IPS DF 6.9 (cell line): ENCODE results near the gene UNC93A.
"Not testable (repeated sequence)": the region's sequence is repeated elsewhere in the genome, so short reads cannot be mapped to it uniquely, and the experiment has no call there.

ENCODE experiments used
- DNase-seq: peaks from one replicate; pipeline ENCODE4 v3.0.0-alpha.2; 2013; ENCODE audit warnings: low read depth, low spot score
- H3K27ac ChIP-seq: one replicate; pipeline ENCODE4 v1.5.1; 2013; ENCODE audit warnings: low read length, control low read depth
- H3K27me3 ChIP-seq: 2 replicates; pipeline ENCODE4 v1.6.1; 2013; ENCODE audit warnings: mild to moderate bottlenecking, low read length; ENCODE audit not compliant: control insufficient read depth, insufficient read depth
- H3K36me3 ChIP-seq: 2 replicates; pipeline ENCODE4 v1.6.1; 2013; ENCODE audit warnings: low read length; ENCODE audit not compliant: control insufficient read depth, insufficient read depth
- H3K4me1 ChIP-seq: 2 replicates; pipeline ENCODE4 v1.6.1; 2013; ENCODE audit warnings: low read length; ENCODE audit not compliant: control insufficient read depth, insufficient read depth
- H3K4me3 ChIP-seq: 2 replicates; pipeline ENCODE4 v1.5.1; 2013; ENCODE audit warnings: mild to moderate bottlenecking, low read length
- H3K9me3 ChIP-seq: 2 replicates; pipeline ENCODE4 v1.6.1; 2013; ENCODE audit warnings: low read length, inconsistent platforms; ENCODE audit not compliant: control insufficient read depth, insufficient read depth
- WGBS: extraction: QIAGEN DNeasy Blood & Tissue Kit; methylation state at CpG from one replicate; pipeline ENCODE4 v1.1.7; 2013; ENCODE audit warnings: mixed read lengths, missing lambda C conversion rate; ENCODE audit not compliant: insufficient read length, insufficient coverage; 5-methylcytosine and 5-hydroxymethylcytosine counted together

Gene UNC93A

DNA sequence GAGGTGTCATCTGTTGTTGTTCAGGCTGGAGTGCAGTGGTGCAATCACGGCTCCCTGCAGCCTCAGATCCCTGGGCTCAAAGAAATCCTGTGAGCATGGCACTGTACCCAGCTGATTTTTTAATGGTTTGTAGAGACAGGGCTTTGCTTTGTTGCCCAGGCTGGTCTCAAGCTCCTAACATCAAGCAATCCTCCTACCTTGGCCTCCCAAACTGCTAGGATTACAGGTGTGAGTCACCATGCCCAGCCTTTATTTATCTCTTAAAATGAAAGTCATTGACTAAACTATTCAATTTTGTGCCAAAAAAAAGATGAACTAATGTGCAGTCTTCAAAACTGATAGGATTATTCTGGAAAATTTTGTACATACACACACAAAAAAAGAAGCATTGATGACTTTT, 38.8 kb upstream of the UNC93A start:
- H3K4me1 ChIP-seq: peaks cover 6% of the 10 kb centered on the region
- no peak for DNase-seq
- H3K36me3 ChIP-seq: no peaks in the 10 kb centered on the region
- WGBS: no CpG with 5 or more reads among the region's 1 CpG
- H3K27me3 ChIP-seq: no peaks in the 10 kb centered on the region
- no peak overlapping the region for H3K4me3 ChIP-seq
- H3K27ac ChIP-seq: no peak overlapping the region
- H3K9me3 ChIP-seq: peaks cover 3% of the 10 kb centered on the region

DNA sequence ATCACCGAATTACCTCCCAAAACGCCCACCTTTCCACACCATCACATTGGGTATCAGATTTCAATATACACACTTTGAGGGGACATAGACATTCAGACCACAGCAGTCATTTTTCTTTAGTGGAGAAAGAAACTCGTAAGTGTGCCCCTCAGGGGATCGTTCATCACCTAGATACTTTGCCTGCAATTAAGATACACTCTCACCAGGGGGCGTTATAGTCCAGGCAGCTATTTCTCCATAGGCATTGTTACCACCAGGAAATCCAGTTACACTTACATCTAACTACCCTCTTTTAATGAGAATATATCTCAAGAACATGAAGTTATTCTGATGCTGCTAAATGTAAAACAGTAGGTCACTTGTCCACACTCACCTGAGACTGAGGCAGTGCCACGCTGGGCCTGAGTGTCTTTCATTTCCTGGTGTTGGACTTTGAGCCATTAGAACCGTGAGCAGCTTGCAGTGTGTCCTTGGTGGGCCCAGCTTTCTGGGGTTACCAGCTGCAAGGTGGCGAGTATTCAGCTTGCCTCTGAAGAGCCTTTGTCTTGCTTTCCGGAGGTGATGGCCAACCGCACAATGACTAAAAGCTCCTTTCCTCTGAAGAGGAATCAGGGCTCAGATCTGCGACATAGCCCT, 35.1 kb upstream of the UNC93A start:
- no peak overlapping the region for H3K27ac ChIP-seq
- no peaks in the 10 kb centered on the region for H3K4me1 ChIP-seq
- DNase-seq: no peak
- no peak overlapping the region for H3K4me3 ChIP-seq
- H3K9me3 ChIP-seq: peaks cover 3% of the 10 kb centered on the region
- H3K36me3 ChIP-seq: no peaks in the 10 kb centered on the region
- no peaks in the 10 kb centered on the region for H3K27me3 ChIP-seq
- WGBS: 100% methylated on average over 2 of the region's 11 CpGs

DNA sequence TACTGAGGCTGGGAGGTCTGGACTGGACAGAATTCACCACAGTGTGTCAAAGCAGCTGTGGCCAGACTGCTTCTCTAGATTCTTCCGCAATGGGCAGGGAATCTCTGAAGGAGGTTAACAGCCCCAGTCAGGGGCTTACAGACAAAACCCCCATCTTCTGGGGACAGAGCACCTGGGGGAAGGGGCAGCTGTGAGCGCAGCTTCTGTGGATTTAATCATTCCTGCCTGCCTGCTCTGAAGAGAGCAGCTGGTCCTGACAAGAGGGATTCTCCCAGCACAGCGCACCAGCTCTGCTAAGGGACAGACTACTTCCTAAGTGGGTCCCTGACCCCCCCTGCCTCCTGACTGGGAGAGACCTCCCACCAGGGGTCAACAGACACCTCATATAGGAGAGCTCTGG, 32.5 kb upstream of the UNC93A start:
- DNase-seq: no peak
- Histone ChIP-seq H3K4me3 (no peak overlapping the region), H3K9me3 (peaks cover 3% of the 10 kb centered on the region), H3K27ac (no peak overlapping the region), H3K4me1 (no peaks in the 10 kb centered on the region), H3K27me3 (no peaks in the 10 kb centered on the region), H3K36me3 (no peaks in the 10 kb centered on the region)
- no CpG with 5 or more reads among the region's 3 CpGs for WGBS

DNA sequence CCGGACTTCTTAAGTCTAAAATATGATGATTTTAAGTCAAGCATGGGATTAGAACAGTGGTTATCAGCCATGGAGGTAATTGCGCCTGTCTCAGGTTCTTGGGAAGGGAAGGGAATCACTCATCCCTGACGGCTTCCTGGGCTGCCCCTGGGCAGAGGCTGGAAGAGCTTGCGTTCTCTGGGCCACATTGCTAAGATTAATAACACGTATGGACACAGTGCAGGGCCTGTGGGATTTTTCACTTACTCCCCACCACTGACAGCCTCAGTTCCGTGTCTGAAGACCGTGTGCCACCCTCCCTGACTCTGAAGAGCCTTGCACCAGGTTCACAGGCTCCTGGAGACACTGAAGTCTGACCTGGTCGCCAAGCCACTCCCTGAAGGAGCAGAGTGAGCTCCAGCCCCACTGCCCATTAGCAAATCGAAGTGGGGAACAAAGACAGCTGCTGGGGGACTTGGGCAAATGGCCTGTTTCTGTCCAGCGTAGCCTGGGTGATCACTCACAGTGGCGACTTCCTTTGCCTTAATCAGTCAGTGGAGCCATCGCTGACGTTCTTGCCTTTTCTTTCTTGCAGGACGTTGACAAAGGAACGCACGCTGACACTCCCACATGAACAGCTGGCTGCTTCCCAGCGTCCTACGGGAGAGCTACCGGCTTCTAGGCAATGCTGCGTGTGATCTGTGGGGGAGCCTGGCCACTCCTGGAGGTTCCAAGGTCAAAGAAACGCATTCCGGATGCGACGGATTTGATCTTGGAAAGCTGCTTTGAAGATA, 24.9 kb upstream of the UNC93A start:
- H3K27me3 ChIP-seq, H3K4me1 ChIP-seq, H3K9me3 ChIP-seq, H3K36me3 ChIP-seq, DNase-seq, H3K27ac ChIP-seq, H3K4me3 ChIP-seq: not testable (repeated sequence)
- WGBS: no CpG with 5 or more reads among the region's 24 CpGs

DNA sequence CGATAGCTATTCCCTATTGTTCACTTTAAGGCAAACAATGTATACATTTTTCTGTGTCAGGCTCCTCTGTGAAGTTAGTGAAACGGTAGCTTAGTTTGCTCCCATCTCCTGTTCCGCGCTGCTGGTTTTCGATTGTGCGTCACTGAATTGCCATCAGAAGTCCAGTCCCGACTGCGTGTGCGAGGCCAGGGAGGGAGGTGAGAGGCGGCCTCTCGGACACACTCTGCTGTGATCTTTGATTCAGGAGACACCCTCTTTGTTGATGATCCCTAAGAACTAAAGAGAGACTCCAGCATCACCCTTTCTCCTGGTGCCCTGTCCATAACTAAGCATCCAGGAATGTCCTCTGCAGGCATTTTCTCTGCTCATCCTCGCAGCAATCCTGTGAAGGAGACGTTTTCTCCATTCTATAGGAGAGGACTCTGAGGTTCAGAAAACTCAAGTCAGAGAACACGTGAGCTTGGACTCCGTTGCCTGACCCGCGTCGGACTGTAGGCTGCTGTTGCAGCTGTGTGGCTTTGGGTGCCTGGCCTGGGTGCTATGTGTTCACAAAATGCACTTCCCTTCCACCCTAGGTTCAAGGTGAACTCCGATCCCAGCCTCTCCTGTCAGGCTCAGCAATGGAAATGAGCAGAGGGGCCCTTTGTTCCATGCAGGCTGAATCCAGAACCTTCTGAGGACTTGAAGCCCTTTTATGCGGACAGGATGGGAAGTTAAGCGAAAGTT, 24.1 kb upstream of the UNC93A start:
- Histone ChIP-seq H3K4me1 (no peaks in the 10 kb centered on the region), H3K27me3 (no peaks in the 10 kb centered on the region), H3K9me3 (no peaks in the 10 kb centered on the region), H3K36me3 (no peaks in the 10 kb centered on the region), H3K4me3 (no peak overlapping the region), H3K27ac (no peak overlapping the region)
- no peak for DNase-seq
- WGBS: no CpG with 5 or more reads among the region's 21 CpGs

DNA sequence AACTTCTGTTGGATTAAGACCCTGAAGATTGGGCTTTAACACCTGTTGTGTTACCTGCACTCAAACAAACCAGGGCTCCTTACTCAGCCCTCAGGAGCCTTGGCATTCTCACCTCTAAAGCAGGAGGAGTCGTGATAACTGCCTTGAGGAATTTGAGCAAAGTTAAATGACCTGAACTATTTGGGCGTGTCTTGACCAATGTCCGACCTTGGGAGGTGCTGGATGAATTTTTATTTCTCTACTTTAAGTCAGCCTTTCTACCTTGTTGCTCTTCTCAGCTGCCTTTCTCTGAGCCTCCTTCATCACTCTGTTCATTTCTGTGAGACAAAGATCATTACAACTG, 23.6 kb upstream of the UNC93A start:
- not testable (repeated sequence) for H3K27me3 ChIP-seq, DNase-seq, H3K4me1 ChIP-seq, H3K4me3 ChIP-seq, H3K36me3 ChIP-seq, H3K27ac ChIP-seq, H3K9me3 ChIP-seq
- WGBS: no CpG with 5 or more reads among the region's 3 CpGs

DNA sequence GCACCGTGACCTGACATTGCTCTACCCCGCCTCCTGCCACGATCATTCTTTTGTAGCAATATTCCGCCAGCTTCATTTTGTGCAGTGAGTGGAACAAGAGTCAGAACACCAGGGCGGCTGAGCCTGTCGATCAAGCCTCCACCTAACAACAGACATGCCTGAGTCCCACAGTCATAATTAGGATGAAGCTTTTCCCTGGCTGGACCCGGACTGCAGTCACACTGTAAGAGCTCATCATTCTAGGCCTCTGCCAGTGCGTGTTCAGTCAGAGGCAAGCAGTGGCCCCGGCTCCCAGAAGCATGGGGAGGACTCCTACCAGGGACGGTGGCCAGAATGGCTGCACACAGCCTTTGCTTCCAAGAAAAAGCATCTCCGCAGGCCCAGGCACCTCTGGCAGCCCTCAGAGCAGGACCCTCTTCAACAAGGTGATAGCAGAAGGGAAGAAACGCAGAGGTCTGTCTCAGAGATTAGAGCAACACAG, 23.2 kb upstream of the UNC93A start:
- no peaks in the 10 kb centered on the region for H3K9me3 ChIP-seq
- no peaks in the 10 kb centered on the region for H3K4me1 ChIP-seq
- no peaks in the 10 kb centered on the region for H3K27me3 ChIP-seq
- no peaks in the 10 kb centered on the region for H3K36me3 ChIP-seq
- DNase-seq: no peak
- no CpG with 5 or more reads among the region's 12 CpGs for WGBS
- no peak overlapping the region for H3K4me3 ChIP-seq
- H3K27ac ChIP-seq: no peak overlapping the region

DNA sequence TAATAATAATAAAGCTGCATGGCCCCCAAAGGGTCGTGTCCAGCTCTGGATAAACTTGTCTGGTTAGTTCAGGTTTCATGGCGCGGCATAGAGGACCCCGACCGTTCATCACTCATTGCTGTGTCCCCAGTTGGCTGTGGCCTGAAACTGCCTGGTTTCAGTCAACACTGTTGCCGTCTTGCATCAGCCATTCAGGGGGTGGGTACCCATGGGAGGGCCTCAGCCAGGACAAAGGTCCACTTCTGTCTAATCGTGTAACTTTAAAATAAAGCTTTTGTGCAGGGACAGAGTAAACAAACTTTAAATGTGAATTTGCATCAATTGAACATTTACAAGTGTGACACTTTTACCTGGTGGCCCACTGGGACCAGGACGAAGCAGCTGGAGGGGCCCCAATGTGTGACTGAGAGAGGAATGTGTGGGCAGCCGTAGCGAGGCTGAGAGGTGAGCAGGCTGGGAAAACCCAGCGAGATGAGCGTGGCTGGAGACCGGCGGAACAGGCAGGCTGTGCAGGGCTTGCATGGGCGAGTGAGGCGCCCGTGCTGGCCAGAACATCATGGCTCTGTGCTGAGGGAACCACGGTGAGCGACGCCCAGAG, 22.3 kb upstream of the UNC93A start:
- no peaks in the 10 kb centered on the region for H3K36me3 ChIP-seq
- H3K4me1 ChIP-seq: no peaks in the 10 kb centered on the region
- no peaks in the 10 kb centered on the region for H3K27me3 ChIP-seq
- no peak for DNase-seq
- no peaks in the 10 kb centered on the region for H3K9me3 ChIP-seq
- H3K27ac ChIP-seq: no peak overlapping the region
- WGBS: no CpG with 5 or more reads among the region's 20 CpGs
- no peak overlapping the region for H3K4me3 ChIP-seq

DNA sequence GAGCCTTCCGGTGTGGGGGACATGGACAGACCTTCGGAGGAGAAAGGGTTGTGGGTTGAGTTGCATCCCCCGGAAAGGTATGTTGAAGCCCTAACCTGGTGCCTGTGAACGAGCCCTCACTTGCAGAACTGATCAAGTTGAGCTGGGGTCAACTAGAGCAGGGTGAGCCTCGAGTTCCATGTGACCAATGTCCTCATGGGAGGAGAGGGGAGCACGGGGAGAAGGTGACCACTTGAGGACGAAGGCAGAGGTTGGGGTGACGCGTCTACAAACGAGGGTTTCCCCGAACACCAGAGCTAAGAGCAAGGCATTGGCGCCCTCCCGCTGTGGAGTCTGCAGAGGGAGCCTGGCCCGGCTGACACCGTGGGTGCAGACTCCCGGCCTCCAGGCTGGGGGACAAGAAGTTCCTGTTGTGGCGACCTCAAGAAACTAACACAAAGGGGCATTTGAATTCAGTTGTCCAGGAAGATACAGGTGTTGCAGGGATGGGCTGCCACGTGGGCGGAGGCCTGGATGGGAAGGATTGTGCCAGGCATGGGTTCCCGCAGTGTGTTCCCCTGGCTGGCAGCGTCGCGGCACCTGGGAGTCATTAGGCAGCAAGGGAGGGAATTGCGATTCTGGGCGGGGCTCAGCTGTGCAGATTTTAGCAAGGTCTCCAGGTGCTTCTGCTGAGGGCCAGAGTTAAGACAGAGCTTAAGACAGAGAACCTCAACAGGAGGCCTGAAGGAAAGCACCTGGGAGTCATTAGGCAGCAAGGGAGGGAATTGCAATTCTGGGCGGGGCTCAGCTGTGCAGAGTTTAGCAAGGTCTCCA, 20.4 kb upstream of the UNC93A start:
- H3K4me1 ChIP-seq: no peaks in the 10 kb centered on the region
- no peak overlapping the region for H3K27ac ChIP-seq
- H3K36me3 ChIP-seq: no peaks in the 10 kb centered on the region
- no peaks in the 10 kb centered on the region for H3K9me3 ChIP-seq
- no peaks in the 10 kb centered on the region for H3K27me3 ChIP-seq
- WGBS: no CpG with 5 or more reads among the region's 26 CpGs
- no peak for DNase-seq
- H3K4me3 ChIP-seq: no peak overlapping the region

DNA sequence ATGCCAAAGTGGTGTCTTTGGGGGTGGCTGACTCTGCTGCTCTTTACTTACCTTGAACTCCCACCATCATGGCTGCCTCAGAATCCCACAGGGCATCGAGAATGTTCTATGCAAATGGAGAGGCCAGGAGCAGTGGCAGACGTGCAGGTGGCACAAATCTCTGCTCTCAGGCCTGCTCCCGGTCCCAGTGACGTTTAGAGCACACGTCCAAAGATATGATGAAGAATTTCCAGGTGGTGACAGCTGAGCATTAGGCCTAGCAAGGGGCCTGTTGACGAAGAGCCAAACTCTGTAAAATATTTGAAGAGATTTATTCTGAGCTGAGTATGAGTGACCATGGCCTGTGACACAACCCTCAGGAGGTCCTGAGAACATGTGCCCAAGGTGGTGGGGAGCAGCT, 19.0 kb upstream of the UNC93A start:
- Histone ChIP-seq H3K27ac (no peak overlapping the region), H3K4me1 (no peaks in the 10 kb centered on the region), H3K9me3 (no peaks in the 10 kb centered on the region), H3K36me3 (no peaks in the 10 kb centered on the region), H3K4me3 (no peak overlapping the region), H3K27me3 (no peaks in the 10 kb centered on the region)
- no CpG with 5 or more reads among the region's 6 CpGs for WGBS
- DNase-seq: no peak
